K562 (cell line): ENCODE measurements around the gene NAP1L1. TPM values are rescaled to one million over a fixed set of nuclear protein-coding genes. Genes with fewer than 3 reads are reported as not detected.

Source experiments
- ATAC-seq: fragments of 200-7000 bp; cut with Tn5 transposase; 3 replicates; pipeline ENCODE4 v1.9.1; 2020; ENCODE audit warnings: moderate library complexity
- BruUV-seq: library from RNA; stranded (reverse); fragments of 400-500 nt; replicated peaks from 2 replicates; lab custom pipeline; 2021; lab: Mats Ljungman, UMichigan
- CTCF ChIA-PET: fragments of 300-600 bp; formaldehyde crosslinking; extraction: SDS; loops from one replicate; lab custom pipeline; 2021; ENCODE audit warnings: low intra/inter-chr PET ratio; lab: Yijun Ruan, JAX
- POLR2A ChIA-PET: fragments of 300-600, 350-650 bp; sonication (Branson Sonifier 250); formaldehyde crosslinking; extraction: SDS; loops from one replicate; lab custom pipeline; 2021; ENCODE audit warnings: antibody characterized with exemption, inconsistent platforms; lab: Yijun Ruan, JAX
- DNase-seq, 4 experiments: peaks; one replicate each; pipeline versions ENCODE4 v3.0.0 to v3.0.0-alpha.2; 2011 to 2018; ENCODE audit warnings: low spot score in 3 of 4, mixed read lengths in 3 of 4; ENCODE audit errors: extremely low read depth in 1 of 4
- FAIRE-seq: peaks from 2 replicates; lab custom pipeline; 2011; peaks lifted over from hg19 to GRCh38; lab: Jason Lieb, UNC
- H2AFZ ChIP-seq: 2 replicates; pipeline ENCODE4 v1.6.0; 2011; ENCODE audit warnings: low read depth, low read length, control low read depth, inconsistent platforms
- H3K27ac ChIP-seq: fragments of 200-600 bp; 3 replicates; pipeline ENCODE4 v1.8.0; 2011; ENCODE audit warnings: low read depth, mild to moderate bottlenecking, control low read depth, inconsistent platforms, low read length, moderate library complexity, mixed read lengths; ENCODE audit errors: extremely low read depth
- H3K27me3 ChIP-seq, 2 experiments: fragments of 300-600 bp in 1 of 2; 2 replicates in 1 of 2; 3 replicates in 1 of 2; pipeline versions ENCODE4 v1.6.0 to v1.8.0; 2011; ENCODE audit warnings: inconsistent platforms in 2 of 2, low read length in 2 of 2, mild to moderate bottlenecking in 1 of 2, mixed read lengths in 1 of 2, moderate library complexity in 1 of 2; ENCODE audit not compliant: control insufficient read depth in 2 of 2, insufficient read depth in 2 of 2
- H3K36me3 ChIP-seq: fragments of 300-600 bp; 3 replicates; pipeline ENCODE4 v1.8.0; 2011; ENCODE audit warnings: mild to moderate bottlenecking, low read length, inconsistent platforms; ENCODE audit not compliant: control insufficient read depth, insufficient read depth
- H3K4me1 ChIP-seq, 2 experiments: fragments of 200-600 bp in 1 of 2; replicated peaks in 1 of 2; 2 replicates in 1 of 2; 3 replicates in 1 of 2; pipeline versions ENCODE4 v1.5.1 to v1.8.0; 2011; ENCODE audit warnings: inconsistent platforms in 2 of 2, low read length in 2 of 2, mild to moderate bottlenecking in 1 of 2, mixed read lengths in 1 of 2, moderate library complexity in 1 of 2; ENCODE audit not compliant: control insufficient read depth in 2 of 2, insufficient read depth in 2 of 2
- H3K4me2 ChIP-seq: 2 replicates; pipeline ENCODE4 v1.6.1; 2011; ENCODE audit warnings: low read length, control low read depth, inconsistent platforms, mixed read lengths; ENCODE audit not compliant: insufficient read depth
- H3K4me3 ChIP-seq: fragments of 200-600 bp; sonication (generic), shearing (Covaris generic); 2 replicates; pipeline ENCODE4 v1.5.1; 2016; ENCODE audit warnings: control low read depth, inconsistent platforms
- H3K79me2 ChIP-seq: fragments of 200-600 bp; 3 replicates; pipeline ENCODE4 v1.8.0; 2011; ENCODE audit warnings: low read length, inconsistent platforms; ENCODE audit not compliant: control insufficient read depth, insufficient read depth
- H3K9ac ChIP-seq, 2 experiments: 2 replicates each; pipeline versions ENCODE4 v1.6.0 to v1.6.1; 2011; ENCODE audit warnings: low read depth in 2 of 2, low read length in 2 of 2, control low read depth in 1 of 2, inconsistent platforms in 1 of 2, mild to moderate bottlenecking in 1 of 2, mixed read lengths in 1 of 2; ENCODE audit not compliant: insufficient read depth in 1 of 2
- H3K9me1 ChIP-seq: one replicate; pipeline ENCODE4 v1.6.0; 2011; ENCODE audit warnings: inconsistent platforms, mild to moderate bottlenecking, low read length, moderate library complexity; ENCODE audit not compliant: control insufficient read depth, insufficient read depth
- H3K9me3 ChIP-seq: replicated peaks from 2 replicates; pipeline ENCODE4 v1.5.1; 2011; ENCODE audit warnings: low read depth, low read length, inconsistent platforms; ENCODE audit not compliant: control insufficient read depth, insufficient read depth
- H4K20me1 ChIP-seq: replicated peaks from 2 replicates; pipeline ENCODE4 v1.6.1; 2011; ENCODE audit warnings: low read length, inconsistent platforms, mixed read lengths; ENCODE audit not compliant: control insufficient read depth, insufficient read depth
- ARID1B ChIP-seq: fragments of 450-650 bp; IDR thresholded peaks from 2 replicates; pipeline ENCODE4 v1.6.1; 2016; ENCODE audit warnings: antibody characterized with exemption, mild to moderate bottlenecking, inconsistent platforms
- ATF4 ChIP-seq: fragments of 450-650 bp; formaldehyde crosslinking; IDR thresholded peaks from 2 replicates; pipeline ENCODE4 v1.4.0; 2022; ENCODE audit warnings: mild to moderate bottlenecking, moderate library complexity
- BACH1 ChIP-seq: fragments of 200-800 bp; sonication (Bioruptor generic); IDR thresholded peaks from 2 replicates; pipeline ENCODE4 v1.6.1; 2016; ENCODE audit warnings: missing genetic modification characterization, missing compliant biosample characterization
- BHLHE40 ChIP-seq: IDR thresholded peaks from 2 replicates; pipeline ENCODE4 v1.6.1; 2011; ENCODE audit warnings: low read length, improper control_type of control experiment
- CBFA2T2 ChIP-seq: fragments of 450-650 bp; conservative IDR thresholded peaks from 2 replicates; pipeline ENCODE4 v1.6.1; 2017; ENCODE audit warnings: mild to moderate bottlenecking
- CBFA2T3 ChIP-seq: fragments of 450-650 bp; IDR thresholded peaks from 2 replicates; pipeline ENCODE4 v1.6.1; 2017
- EP300 ChIP-seq: IDR thresholded peaks from 2 replicates; pipeline ENCODE4 v1.6.1; 2012; ENCODE audit warnings: low read length, improper control_type of control experiment
- FOSL1 ChIP-seq: fragments of 200-800 bp; sonication (Bioruptor generic); conservative IDR thresholded peaks from 2 replicates; pipeline ENCODE4 v1.6.1; 2016; ENCODE audit warnings: missing genetic modification characterization, missing compliant biosample characterization
- JUND ChIP-seq, 2 experiments: IDR thresholded peaks; 2 replicates in 1 of 2; 3 replicates in 1 of 2; pipeline ENCODE4 v1.6.1; 2011; ENCODE audit warnings: borderline replicate concordance in 2 of 2, low read depth in 2 of 2, low read length in 2 of 2, improper control_type of control experiment in 1 of 2, missing biosample characterization in 1 of 2, missing genetic modification characterization in 1 of 2, missing genetic modification reagents in 1 of 2
- KDM1A ChIP-seq, 2 experiments: fragments of 450-650 bp; IDR thresholded peaks; 2 replicates each; pipeline ENCODE4 v1.6.1; 2016; ENCODE audit warnings: mild to moderate bottlenecking in 2 of 2
- MEF2A ChIP-seq: IDR thresholded peaks from 2 replicates; pipeline ENCODE4 v1.6.1; 2011; ENCODE audit warnings: low read depth, mild to moderate bottlenecking, low read length, moderate library complexity; ENCODE audit not compliant: control insufficient read depth
- MEF2D ChIP-seq: conservative IDR thresholded peaks from 2 replicates; pipeline ENCODE4 v1.6.1; 2016; ENCODE audit warnings: low read depth, missing genetic modification characterization, missing compliant biosample characterization
- NR2F6 ChIP-seq: fragments of 450-650 bp; formaldehyde crosslinking; IDR thresholded peaks from 2 replicates; pipeline ENCODE4 v1.4.0; 2020; ENCODE audit warnings: mild to moderate bottlenecking
- RFX5 ChIP-seq: IDR thresholded peaks from 2 replicates; pipeline ENCODE4 v1.6.1; 2011; ENCODE audit warnings: low read depth, mild to moderate bottlenecking, improper control_type of control experiment, low read length
- RNF2 ChIP-seq: sonication (generic); IDR thresholded peaks from 2 replicates; pipeline ENCODE4 v1.6.1; 2016
- TCF3 ChIP-seq: sonication (generic); formaldehyde crosslinking; IDR thresholded peaks from 2 replicates; pipeline ENCODE4 v1.4.0; 2020; ENCODE audit warnings: mild to moderate bottlenecking, missing genetic modification reagents
- TEAD4 ChIP-seq, 2 experiments: sonication (generic) in 1 of 2; formaldehyde crosslinking in 1 of 2; IDR thresholded peaks; 2 replicates each; pipeline versions ENCODE4 v1.6.1 to v1.8.0; 2012 to 2022; ENCODE audit warnings: borderline replicate concordance in 1 of 2, inconsistent platforms in 1 of 2, low read length in 1 of 2, mild to moderate bottlenecking in 1 of 2, missing genetic modification reagents in 1 of 2
- ZNF174 ChIP-seq: fragments of 250-450 bp; sonication (Bioruptor Pico); IDR thresholded peaks from 2 replicates; pipeline ENCODE4 v1.4.0; 2020; ENCODE audit warnings: mild to moderate bottlenecking
- ZNF75A ChIP-seq: fragments of 450-650 bp; formaldehyde crosslinking; IDR thresholded peaks from 2 replicates; pipeline ENCODE4 v1.4.0; 2020; ENCODE audit warnings: mild to moderate bottlenecking
- ZNF79 ChIP-seq: fragments of 250-450 bp; sonication (Bioruptor Pico); IDR thresholded peaks from 2 replicates; pipeline ENCODE4 v1.4.0; 2020; ENCODE audit warnings: low read depth, mild to moderate bottlenecking, moderate library complexity
- WGBS: fragments of 100-300 bp; shearing (Covaris generic); methylation state at CpG from one replicate; pipeline ENCODE4 v1.1.6; 2016; ENCODE audit warnings: low coverage, mixed read lengths; ENCODE audit not compliant: insufficient coverage; ENCODE audit errors: missing lambda C conversion rate; 5-methylcytosine and 5-hydroxymethylcytosine counted together
- in situ Hi-C: fragments of 300-500 bp; cut with MboI; formaldehyde crosslinking; loops from 4 replicates; pipeline ENCODE4 v1.15.0; 2018; ENCODE audit warnings: inconsistent platforms, mixed read lengths
- intact Hi-C: fragments of 100-400 bp; cut with micrococcal nuclease; formaldehyde crosslinking; loops from 2 replicates; pipeline ENCODE4 v1.14.2; 2022
- polyA plus RNA-seq, 8 experiments: library from polyadenylated mRNA; depleted of rRNA in 4 of 8; stranded (reverse) in 5 of 8; unstranded in 3 of 8; fragments of >200 nt; fragmentation: Nextera tagmentation in 2 of 8; fragmentation: Illumina TruSeq in 1 of 8; extraction: Ambion mirVana in 2 of 8; extraction: Trizol in 1 of 8; gene quantifications; 2 replicates each; pipeline versions ENCODE4 v1.2.1 to v1.2.3, GENCODE V29; 2011 to 2014; ENCODE audit warnings: inconsistent platforms in 1 of 8, missing spikeins in 1 of 8
- total RNA-seq, 7 experiments: library from RNA; depleted of rRNA in 6 of 7; stranded (reverse); fragments of >200 nt in 6 of 7; fragmentation: Illumina TruSeq in 2 of 7; extraction: Trizol in 2 of 7; gene quantifications; 2 replicates each; pipeline versions ENCODE4 v1.2.1 to v1.2.3, GENCODE V29; 2011 to 2021; ENCODE audit warnings: low replicate concordance in 1 of 7
- TF ChIP-seq, protein P1 (sequence below): fragments of 450-650 bp; IDR thresholded peaks from 2 replicates; pipeline ENCODE4 v1.6.1; 2016; ENCODE audit warnings: low read depth, mild to moderate bottlenecking, moderate library complexity
- TF ChIP-seq, protein P2 (sequence below): fragments of 250-450 bp; sonication (Bioruptor Pico); IDR thresholded peaks from 2 replicates; pipeline ENCODE4 v1.4.0; 2020; ENCODE audit warnings: mild to moderate bottlenecking, moderate library complexity

NAP1L1 gene
- total and polyA plus RNA-seq, 9 of the 15 experiments (the other 6 are each of a cell fraction or from before 2014, with no cell fraction given) = 287 to 747 (median 450) TPM

DNA sequence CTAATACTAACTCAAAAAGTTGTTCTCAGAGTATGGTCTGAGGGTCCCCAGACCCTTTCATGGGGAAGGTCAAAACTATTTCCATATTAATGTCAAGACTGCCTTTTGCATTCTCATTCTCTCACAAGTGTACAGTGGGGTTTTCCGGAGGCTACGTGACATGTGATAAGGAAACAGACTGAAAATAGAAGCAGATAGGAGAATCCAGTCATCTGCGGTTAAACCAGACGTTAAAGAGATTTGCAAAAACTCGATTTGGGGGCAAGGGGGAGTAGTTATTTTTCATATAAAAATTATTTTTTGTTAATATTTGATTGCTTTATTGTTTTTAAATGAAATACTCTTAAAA, 1.0 kb upstream of the NAP1L1 start:
- intact Hi-C loops (loop anchor here (2.0 to 10.0 kb wide), 3 partner anchors 29 to 469 kb away; partner anchors contain the start of genes BBS10 and OSBPL8), in situ Hi-C loops (no loop called here)
- no peak for ATAC-seq
- Histone ChIP-seq H4K20me1 (peaks cover 7% of the 10 kb centered on the region; the same call in 1 of the 2 replicates), H3K4me2 (peak overlapping the region; percentile 80), H3K27me3 (no peaks in the 10 kb centered on the region), H3K4me3 (peak overlapping the region; percentile 91), H3K36me3 (peaks cover 21% of the 10 kb centered on the region), H2AFZ (peak overlapping the region; percentile 93), H3K9me1 (no peaks in the 10 kb centered on the region), H3K9me3 (no peaks in the 10 kb centered on the region), H3K79me2 (peaks cover 41% of the 10 kb centered on the region), H3K9ac (no peak overlapping the region; a peak in 1 of 4 replicates), H3K27ac (no peak overlapping the region; the same call in 2 of the 3 replicates), H3K4me1 (peaks cover 16 to 36% of the 10 kb centered on the region in 2 experiments)
- FAIRE-seq = peak; percentile 19
- 0% methylated on average over 5 of the region's 5 CpGs for WGBS
- no TSS peak for BruUV-seq
- ChIA-PET POLR2A (no interaction called here), CTCF (no interaction called here)
- DNase-seq = peak in 1 of 4 experiments; percentile 64
- TF ChIP-seq CBFA2T2 (0 out of 2 replicates have a peak, but pooled peaks have one; percentile 23), ARID1B (peak; percentile 59; the same call in 1 of the 2 replicates), MEF2A (peak; percentile 67; the same call in 1 of the 2 replicates), ZNF79 (CRISPR knock-in tag) (no peak), EP300 (peak; percentile 74; the same call in 1 of the 2 replicates), ZNF174 (no peak), FOSL1 (tag) (peak; percentile 50), CBFA2T3 (peak; percentile 70), MEF2D (tag) (peak; percentile 89), RNF2 (0 out of 2 replicates have a peak, but pooled peaks have one; percentile 3), BACH1 (tag) (peak; percentile 49; the same call in 1 of the 2 replicates), BHLHE40 (no peak), TCF3 (CRISPR knock-in tag) (peak; percentile 34), TEAD4 (IDR thresholded peaks at IDR 0.05; ENCODE audit: low read length) (peak; percentile 46; the same call in 1 of the 2 replicates), TEAD4 (CRISPR knock-in tag; IDR thresholded peaks at IDR 0.05; ENCODE audit: borderline replicate concordance) (no peak), RFX5 (no peak), ZNF75A (no peak), KDM1A (IDR thresholded peaks at IDR 0.05) (peak; percentile 63 to 76), JUND (IDR thresholded peaks at IDR 0.05; ENCODE audit: borderline replicate concordance, low read depth, low read length) (peak; percentile 61; the same call in 1 of the 2 replicates), JUND (tag; IDR thresholded peaks at IDR 0.05; ENCODE audit: borderline replicate concordance, low read depth, low read length) (no peak; the same call in 2 of the 3 replicates), NR2F6 (no peak), ATF4 (CRISPR knock-in tag) (no peak)
- TF ChIP-seq, protein P1, sequence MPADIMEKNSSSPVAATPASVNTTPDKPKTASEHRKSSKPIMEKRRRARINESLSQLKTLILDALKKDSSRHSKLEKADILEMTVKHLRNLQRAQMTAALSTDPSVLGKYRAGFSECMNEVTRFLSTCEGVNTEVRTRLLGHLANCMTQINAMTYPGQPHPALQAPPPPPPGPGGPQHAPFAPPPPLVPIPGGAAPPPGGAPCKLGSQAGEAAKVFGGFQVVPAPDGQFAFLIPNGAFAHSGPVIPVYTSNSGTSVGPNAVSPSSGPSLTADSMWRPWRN = 0 out of 2 replicates have a peak, but pooled peaks have one; percentile 10
- TF ChIP-seq, protein P2, sequence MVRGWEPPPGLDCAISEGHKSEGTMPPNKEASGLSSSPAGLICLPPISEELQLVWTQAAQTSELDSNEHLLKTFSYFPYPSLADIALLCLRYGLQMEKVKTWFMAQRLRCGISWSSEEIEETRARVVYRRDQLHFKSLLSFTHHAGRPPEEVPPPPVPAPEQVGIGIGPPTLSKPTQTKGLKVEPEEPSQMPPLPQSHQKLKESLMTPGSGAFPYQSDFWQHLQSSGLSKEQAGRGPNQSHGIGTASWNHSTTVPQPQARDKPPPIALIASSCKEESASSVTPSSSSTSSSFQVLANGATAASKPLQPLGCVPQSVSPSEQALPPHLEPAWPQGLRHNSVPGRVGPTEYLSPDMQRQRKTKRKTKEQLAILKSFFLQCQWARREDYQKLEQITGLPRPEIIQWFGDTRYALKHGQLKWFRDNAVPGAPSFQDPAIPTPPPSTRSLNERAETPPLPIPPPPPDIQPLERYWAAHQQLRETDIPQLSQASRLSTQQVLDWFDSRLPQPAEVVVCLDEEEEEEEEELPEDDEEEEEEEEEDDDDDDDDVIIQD = no peak
